IMR-90 (cell line): ENCODE measurements around the gene CDKN2A. TPM values are rescaled to one million over a fixed set of nuclear protein-coding genes. Genes with fewer than 3 reads are reported as not detected.

Source experiments
- ATAC-seq: fragments of 200-7000 bp; cut with Tn5 transposase; 2 replicates; pipeline ENCODE4 v1.9.1; 2020; ENCODE audit warnings: low read depth, mild to moderate bottlenecking, moderate library complexity
- BruUV-seq: library from RNA; stranded (reverse); fragments of 400-500 nt; replicated peaks from 2 replicates; lab custom pipeline; 2021; lab: Mats Ljungman, UMichigan
- CTCF ChIA-PET: fragments of 300-600 bp; formaldehyde crosslinking; extraction: SDS; loops from one replicate; lab custom pipeline; 2021; ENCODE audit warnings: antibody characterized with exemption; lab: Yijun Ruan, JAX
- POLR2A ChIA-PET: fragments of 300-600 bp; sonication (Branson Sonifier 250); formaldehyde crosslinking; loops from one replicate; lab custom pipeline; 2022; ENCODE audit warnings: antibody characterized with exemption; ENCODE audit not compliant: unreplicated experiment; lab: Charles Lee
- DNase-seq: peaks from one replicate; pipeline ENCODE4 v3.0.0; 2013
- H2AFZ ChIP-seq: replicated peaks from 2 replicates; pipeline ENCODE3; 2013; ENCODE audit warnings: low read length, mild to moderate bottlenecking; ENCODE audit not compliant: poor library complexity
- H2AK5ac ChIP-seq: 2 replicates; pipeline ENCODE4 v1.6.1; 2013; ENCODE audit warnings: low read depth, low read length, inconsistent platforms
- H2AK9ac ChIP-seq: replicated peaks from 2 replicates; pipeline ENCODE3; 2013; ENCODE audit warnings: mild to moderate bottlenecking, low read depth, low read length, moderate library complexity; ENCODE audit not compliant: poor library complexity
- H2BK120ac ChIP-seq: 2 replicates; pipeline ENCODE4 v1.6.1; 2013; ENCODE audit warnings: low read depth, low read length, inconsistent platforms
- H2BK15ac ChIP-seq: 3 replicates; pipeline ENCODE4 v1.6.1; 2013; ENCODE audit warnings: low read depth, low read length, inconsistent platforms
- H2BK20ac ChIP-seq: 2 replicates; pipeline ENCODE4 v1.6.1; 2013; ENCODE audit warnings: low read depth, mild to moderate bottlenecking, inconsistent platforms, low read length, moderate library complexity
- H2BK5ac ChIP-seq: 2 replicates; pipeline ENCODE4 v1.6.1; 2013; ENCODE audit warnings: mild to moderate bottlenecking, low read depth, low read length, inconsistent platforms; ENCODE audit not compliant: poor library complexity, severe bottlenecking
- H3K14ac ChIP-seq: replicated peaks from 2 replicates; pipeline ENCODE4 v1.6.1; 2013; ENCODE audit warnings: low read depth, low read length, inconsistent platforms
- H3K18ac ChIP-seq: 2 replicates; pipeline ENCODE4 v1.6.1; 2013; ENCODE audit warnings: low read depth, low read length, control low read depth
- H3K23ac ChIP-seq: 2 replicates; pipeline ENCODE4 v1.6.1; 2013; ENCODE audit warnings: low read depth, low read length, inconsistent platforms
- H3K27ac ChIP-seq: 2 replicates; pipeline ENCODE4 v1.5.1; 2013; ENCODE audit warnings: mild to moderate bottlenecking, control low read depth, low read length; ENCODE audit not compliant: insufficient read depth
- H3K27me3 ChIP-seq: 2 replicates; pipeline ENCODE4 v1.6.1; 2013; ENCODE audit warnings: low read length; ENCODE audit not compliant: control insufficient read depth, insufficient read depth
- H3K36me3 ChIP-seq: 2 replicates; pipeline ENCODE4 v1.6.1; 2013; ENCODE audit warnings: low read length, mixed read lengths; ENCODE audit not compliant: control insufficient read depth, insufficient read depth
- H3K4ac ChIP-seq: 2 replicates; pipeline ENCODE4 v1.6.1; 2013; ENCODE audit warnings: low read depth, low read length, inconsistent platforms
- H3K4me1 ChIP-seq: 2 replicates; pipeline ENCODE4 v1.6.1; 2013; ENCODE audit warnings: low read length, mixed read lengths; ENCODE audit not compliant: control insufficient read depth, insufficient read depth
- H3K4me2 ChIP-seq: 2 replicates; pipeline ENCODE4 v1.6.1; 2013; ENCODE audit warnings: low read depth, mild to moderate bottlenecking, control low read depth, low read length, moderate library complexity
- H3K4me3 ChIP-seq: 2 replicates; pipeline ENCODE4 v1.5.1; 2013; ENCODE audit warnings: low read depth, mild to moderate bottlenecking, control low read depth, low read length, moderate library complexity; ENCODE audit not compliant: insufficient read depth
- H3K56ac ChIP-seq: 2 replicates; pipeline ENCODE4 v1.6.1; 2013; ENCODE audit warnings: low read length, inconsistent platforms; ENCODE audit not compliant: insufficient read depth; ENCODE audit errors: extremely low read depth
- H3K79me1 ChIP-seq, 2 experiments: 2 replicates each; pipeline ENCODE4 v1.6.1; 2013; ENCODE audit warnings: low read length in 2 of 2, inconsistent platforms in 1 of 2, low read depth in 1 of 2
- H3K9ac ChIP-seq: 2 replicates; pipeline ENCODE4 v1.6.1; 2013; ENCODE audit warnings: low read depth, low read length, control low read depth
- H3K9me1 ChIP-seq: 2 replicates; pipeline ENCODE4 v1.6.1; 2013; ENCODE audit warnings: low read length, inconsistent platforms; ENCODE audit not compliant: insufficient read depth
- H3K9me3 ChIP-seq: 2 replicates; pipeline ENCODE4 v1.6.1; 2013; ENCODE audit warnings: low read length; ENCODE audit not compliant: control insufficient read depth, insufficient read depth
- H4K20me1 ChIP-seq: 2 replicates; pipeline ENCODE4 v1.6.1; 2013; ENCODE audit warnings: low read length, inconsistent platforms; ENCODE audit not compliant: insufficient read depth
- H4K5ac ChIP-seq: 2 replicates; pipeline ENCODE4 v1.6.1; 2013; ENCODE audit warnings: mild to moderate bottlenecking, low read depth, low read length, control low read depth
- H4K8ac ChIP-seq, 2 experiments: 2 replicates each; pipeline ENCODE4 v1.6.1; 2013; ENCODE audit warnings: low read depth in 2 of 2, low read length in 2 of 2, control low read depth in 1 of 2, inconsistent platforms in 1 of 2
- H4K91ac ChIP-seq: 2 replicates; pipeline ENCODE4 v1.6.1; 2013; ENCODE audit warnings: low read depth, low read length, inconsistent platforms; ENCODE audit not compliant: insufficient read depth
- CEBPB ChIP-seq: IDR thresholded peaks from 2 replicates; pipeline ENCODE4 v1.6.1; 2012; ENCODE audit warnings: low read depth, low read length, improper control_type of control experiment
- MAZ ChIP-seq: IDR thresholded peaks from 2 replicates; pipeline ENCODE4 v1.6.1; 2012; ENCODE audit warnings: low read depth, mild to moderate bottlenecking, low read length, improper control_type of control experiment, moderate library complexity, borderline replicate concordance
- POLR2A ChIP-seq: IDR thresholded peaks from 2 replicates; pipeline ENCODE4 v1.6.1; 2012; ENCODE audit warnings: mild to moderate bottlenecking, low read depth, low read length
- WGBS, 2 experiments: methylation state at CpG; one replicate each; pipeline versions ENCODE4 v1.1.5 to v1.1.7; 2013; ENCODE audit warnings: missing lambda C conversion rate in 2 of 2; ENCODE audit not compliant: insufficient read length in 1 of 2; ENCODE audit errors: extremely low coverage in 2 of 2; 5-methylcytosine and 5-hydroxymethylcytosine counted together
- dilution Hi-C: fragments of 300-500 bp; cut with HindIII; formaldehyde crosslinking; loops from one replicate; pipeline ENCODE4 v1.14.3; 2018; ENCODE audit warnings: low sequenced_read_pairs; ENCODE audit not compliant: unreplicated experiment
- in situ Hi-C: fragments of 300-500 bp; cut with MboI; formaldehyde crosslinking; loops from 3 replicates; pipeline ENCODE4 v1.14.3; 2019; ENCODE audit warnings: low sequenced_read_pairs, inconsistent platforms, mixed read lengths
- intact Hi-C: fragments of 100-400 bp; cut with micrococcal nuclease; formaldehyde crosslinking; loops from 2 replicates; pipeline ENCODE4 v1.10.0; 2022
- polyA plus RNA-seq, 3 experiments: library from polyadenylated mRNA; depleted of rRNA; stranded (reverse); fragments of >200 nt; gene quantifications; 2 replicates each; pipeline ENCODE4 v1.2.3, GENCODE V29; 2012; ENCODE audit warnings: low replicate concordance in 1 of 3
- total RNA-seq: library from RNA; depleted of rRNA; stranded (reverse); fragments of >200 nt; gene quantifications from 2 replicates; pipeline ENCODE4 v1.2.3, GENCODE V29; 2012

CDKN2A gene
- total and polyA plus RNA-seq, 2 of the 4 experiments (the other 2 are of a cell fraction), result 11.3 to 75.3 TPM

DNA sequence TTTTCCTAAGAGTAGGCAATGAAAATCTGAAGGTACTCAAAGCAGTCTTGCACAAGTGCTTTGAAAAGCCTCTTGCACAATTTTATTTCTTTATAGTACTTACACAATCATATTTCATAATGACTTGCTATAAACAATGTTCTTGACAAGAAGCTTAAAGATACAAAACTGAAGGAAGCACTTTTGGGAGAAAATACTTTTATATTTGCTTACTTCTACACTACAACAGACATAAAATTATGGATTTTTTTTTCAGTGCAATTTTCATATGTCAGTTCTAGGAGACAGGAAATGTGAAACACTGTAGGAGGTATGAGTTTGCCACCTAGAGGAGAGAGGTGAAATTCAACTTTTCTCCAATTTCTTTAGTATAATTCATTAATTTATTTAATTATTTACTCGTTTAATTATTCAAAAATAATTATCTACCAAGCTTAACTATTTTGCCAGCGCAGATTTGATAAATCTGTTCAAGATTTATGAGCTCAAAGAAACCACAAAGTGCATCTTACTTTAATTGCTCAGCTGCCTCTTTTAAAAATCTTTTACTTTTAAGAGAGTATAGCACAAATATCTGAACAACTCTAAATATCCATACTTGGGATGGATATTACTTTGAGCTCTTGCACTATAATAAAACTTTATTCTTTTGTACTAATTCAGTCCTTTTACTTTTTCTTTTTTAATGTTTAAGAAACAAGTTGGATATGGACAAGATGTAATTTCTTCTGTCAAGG lies 43.9 kb upstream of the CDKN2A start (continued):
- TF ChIP-seq MAZ, result no peak

DNA sequence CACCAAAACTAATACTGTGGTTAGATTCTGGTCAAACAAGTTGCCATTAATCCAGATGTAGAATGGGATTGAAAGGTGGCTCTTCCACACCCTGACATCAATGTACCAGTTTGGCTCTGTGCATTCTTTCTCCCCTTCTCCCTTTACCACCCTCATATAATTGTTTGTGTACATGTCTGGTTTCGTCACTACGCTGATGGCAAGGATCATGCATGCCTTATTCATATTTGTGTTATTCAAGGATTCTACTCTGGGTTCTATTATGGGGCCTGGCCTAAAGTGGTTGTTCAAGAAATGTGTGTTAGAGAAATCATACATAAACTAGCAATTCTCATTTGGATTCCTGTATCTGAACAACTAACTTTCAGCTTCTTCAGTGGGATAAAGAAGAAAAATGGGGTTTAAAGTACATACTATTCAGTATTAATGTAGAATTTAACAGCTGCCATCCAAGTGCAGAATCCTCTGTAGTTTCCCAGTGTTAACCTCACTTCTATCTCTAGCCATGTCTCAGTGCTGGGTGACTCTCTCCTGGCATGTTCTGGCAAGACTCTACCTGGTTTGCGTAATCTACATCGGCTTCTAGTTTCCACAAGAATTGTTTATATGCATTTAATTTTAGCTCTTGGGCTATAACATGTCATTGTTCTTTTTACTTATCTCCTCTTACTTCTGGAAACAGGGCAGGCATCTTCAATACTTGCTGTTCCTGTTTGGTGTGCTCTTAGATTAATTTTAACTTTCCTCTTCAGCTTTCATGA lies 42.9 kb upstream of the CDKN2A start:
- ChIA-PET POLR2A (no interaction called here), CTCF (interaction anchor here (0.7 to 6.4 kb wide), 7 partner anchors 18 to 223 kb away, joined by 3 to 34 read pairs (median 7); partner anchors contain the start of gene CDKN2B)
- BruUV-seq, result no TSS peak
- in situ Hi-C loops (no loop called here), intact Hi-C loops (no loop called here), dilution Hi-C loops (no loop called here)
- H3K36me3 ChIP-seq, result peaks cover 3% of the 10 kb centered on the region; the same call in 1 of the 2 replicates
- H3K4ac ChIP-seq, result no peak overlapping the region
- no peak overlapping the region for H3K9ac ChIP-seq
- no peak overlapping the region for H3K56ac ChIP-seq
- H2BK15ac ChIP-seq, result peak overlapping the region; percentile 83; the same call in 2 of the 3 replicates
- peak overlapping the region; percentile 43; the same call in 1 of the 2 replicates for H3K4me2 ChIP-seq
- no peak overlapping the region for H3K4me3 ChIP-seq
- peak overlapping the region; percentile 71; the same call in 1 of the 2 replicates for H2AK5ac ChIP-seq
- H3K79me1 ChIP-seq, result no peaks in the 10 kb centered on the region
- no peak overlapping the region for H4K5ac ChIP-seq
- peak overlapping the region; percentile 59 for H2BK20ac ChIP-seq
- no peak overlapping the region for H2AFZ ChIP-seq
- peaks cover 3% of the 10 kb centered on the region for H3K9me1 ChIP-seq
- WGBS, 2 experiments, result no CpG with 5 or more reads among the region's 4 CpGs
- ATAC-seq (no peak), DNase-seq (peak; percentile 48)
- no peak overlapping the region for H2AK9ac ChIP-seq
- H3K9me3 ChIP-seq, result no peaks in the 10 kb centered on the region
- H4K91ac ChIP-seq, result no peak overlapping the region
- no peaks in the 10 kb centered on the region for H4K20me1 ChIP-seq
- H3K27me3 ChIP-seq, result no peaks in the 10 kb centered on the region
- H3K4me1 ChIP-seq, result peaks cover 4% of the 10 kb centered on the region
- H4K8ac ChIP-seq, result peak overlapping the region in 1 of 2 experiments; percentile 8; a peak in 1 of 4 replicates
- H3K18ac ChIP-seq, result peak overlapping the region; percentile 0; the same call in 1 of the 2 replicates
- H3K14ac ChIP-seq, result 0 out of 2 replicates have a peak overlapping the region, but pooled peaks have one; percentile 16
- TF ChIP-seq CEBPB (peak; percentile 73), POLR2A (no peak)
- H3K27ac ChIP-seq, result no peak overlapping the region
- H2BK5ac ChIP-seq, result peak overlapping the region; percentile 63
- H2BK120ac ChIP-seq, result peak overlapping the region; percentile 2; the same call in 1 of the 2 replicates
- peak overlapping the region; percentile 65; the same call in 1 of the 2 replicates for H3K23ac ChIP-seq
